Measurements from ENCODE around the gene GRWD1. TPM values are rescaled to one million over a fixed set of nuclear protein-coding genes. Genes with fewer than 3 reads are reported as not detected.

Gene GRWD1
- total RNA-seq, 1 donor from 2014 or later = 20.4 TPM

DNA sequence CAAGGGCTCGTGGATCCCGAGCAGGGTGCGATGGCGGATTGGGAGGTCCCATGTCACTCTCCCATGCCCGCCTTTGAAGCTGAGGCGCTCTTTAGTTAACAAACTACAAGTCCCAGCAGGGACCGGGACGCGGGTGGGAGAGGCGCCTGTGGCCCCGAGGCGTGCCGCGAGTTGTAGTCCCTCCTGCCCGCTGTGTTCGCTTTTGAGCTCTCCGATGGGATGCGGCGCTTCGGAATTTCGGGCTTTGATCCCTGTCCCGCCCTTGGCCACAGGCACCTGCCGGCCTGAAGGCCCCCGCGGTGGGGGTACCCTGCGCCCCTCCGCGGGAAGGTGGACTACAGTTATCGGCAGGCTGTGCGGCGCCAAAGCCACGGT lies 34.4 kb downstream of the GRWD1 start:
- Histone ChIP-seq H3K36me3 (peaks cover 0 to 38% of the 10 kb centered on the region in 2 donors), H3K27ac (peak overlapping the region; percentile 84), H3K4me3 (peak overlapping the region; percentile 51 to 55), H3K4me1 (peaks cover 16% of the 10 kb centered on the region), H3K27me3 (no peaks in the 10 kb centered on the region), H3K9me3 (no peaks in the 10 kb centered on the region)
- no peak for DNase-seq (ENCODE audit: extremely low spot score in 2 of 2)
- intact Hi-C loops (cut with DNase I) = no loop called here
- peak in 1 of 2 donors; percentile 72 for TF ChIP-seq POLR2AphosphoS5 (IDR thresholded peaks at IDR 0.05; ENCODE audit: insufficient read depth in 1 of 2, low read depth in 1 of 2)
- TF ChIP-seq, protein P1, sequence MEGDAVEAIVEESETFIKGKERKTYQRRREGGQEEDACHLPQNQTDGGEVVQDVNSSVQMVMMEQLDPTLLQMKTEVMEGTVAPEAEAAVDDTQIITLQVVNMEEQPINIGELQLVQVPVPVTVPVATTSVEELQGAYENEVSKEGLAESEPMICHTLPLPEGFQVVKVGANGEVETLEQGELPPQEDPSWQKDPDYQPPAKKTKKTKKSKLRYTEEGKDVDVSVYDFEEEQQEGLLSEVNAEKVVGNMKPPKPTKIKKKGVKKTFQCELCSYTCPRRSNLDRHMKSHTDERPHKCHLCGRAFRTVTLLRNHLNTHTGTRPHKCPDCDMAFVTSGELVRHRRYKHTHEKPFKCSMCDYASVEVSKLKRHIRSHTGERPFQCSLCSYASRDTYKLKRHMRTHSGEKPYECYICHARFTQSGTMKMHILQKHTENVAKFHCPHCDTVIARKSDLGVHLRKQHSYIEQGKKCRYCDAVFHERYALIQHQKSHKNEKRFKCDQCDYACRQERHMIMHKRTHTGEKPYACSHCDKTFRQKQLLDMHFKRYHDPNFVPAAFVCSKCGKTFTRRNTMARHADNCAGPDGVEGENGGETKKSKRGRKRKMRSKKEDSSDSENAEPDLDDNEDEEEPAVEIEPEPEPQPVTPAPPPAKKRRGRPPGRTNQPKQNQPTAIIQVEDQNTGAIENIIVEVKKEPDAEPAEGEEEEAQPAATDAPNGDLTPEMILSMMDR (IDR thresholded peaks at IDR 0.05) = no peak

DNA sequence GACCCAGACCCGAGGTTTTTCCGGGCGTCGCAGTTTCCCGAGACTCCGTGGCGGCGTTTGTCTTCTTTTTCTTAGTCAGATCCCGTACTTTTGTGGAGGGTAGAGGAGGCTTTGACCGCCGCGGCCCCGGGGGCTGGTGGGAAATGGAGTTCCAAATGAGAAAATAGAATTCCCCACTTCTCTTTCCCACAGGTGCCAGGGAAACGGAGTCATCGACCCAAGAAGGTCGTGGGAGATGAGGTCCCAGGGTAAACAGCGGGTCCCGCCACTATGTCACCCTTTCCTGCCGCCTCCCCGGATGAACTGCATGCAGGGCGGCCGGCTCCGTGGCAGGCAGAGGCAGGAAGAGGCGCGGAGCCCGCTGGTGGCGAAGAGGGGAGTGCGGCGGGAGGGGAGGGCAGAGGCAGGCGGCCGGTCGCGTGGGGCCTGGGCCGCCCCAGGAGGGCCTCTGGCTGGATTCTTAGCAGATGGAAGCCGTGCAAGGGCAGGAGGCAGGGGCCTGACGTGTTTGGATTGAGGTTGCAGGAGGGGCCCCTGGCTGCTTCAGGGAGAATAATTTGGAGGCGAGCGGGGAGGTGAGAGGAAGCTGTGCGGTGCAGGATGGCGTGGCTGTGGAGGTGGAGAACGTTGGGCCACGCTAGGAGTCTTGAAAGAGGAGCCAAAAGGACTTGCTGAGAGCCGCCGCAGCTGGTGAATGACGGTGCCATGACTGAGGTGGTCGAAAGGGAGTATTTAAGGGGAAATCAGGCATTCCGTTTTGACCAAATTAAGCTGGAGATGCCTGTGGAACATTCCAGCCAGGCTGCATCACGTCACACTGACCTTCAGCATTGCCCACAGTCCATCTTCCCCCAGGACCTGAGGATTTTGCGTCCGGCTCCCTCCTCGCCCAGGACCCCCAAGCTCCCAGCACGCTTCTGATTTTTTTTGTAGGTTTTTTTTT lies 35.0 kb downstream of the GRWD1 start:
- no peaks in the 10 kb centered on the region for H3K9me3 ChIP-seq
- H3K4me3 ChIP-seq = peak overlapping the region; percentile 51 to 55
- H3K36me3 ChIP-seq = peaks cover 0 to 31% of the 10 kb centered on the region in 2 donors
- H3K27ac ChIP-seq = peak overlapping the region; percentile 84
- no peak for DNase-seq (ENCODE audit: extremely low spot score in 2 of 2)
- TF ChIP-seq, protein P1 (IDR thresholded peaks at IDR 0.05) = no peak
- TF ChIP-seq POLR2AphosphoS5 (IDR thresholded peaks at IDR 0.05; ENCODE audit: insufficient read depth in 1 of 2, low read depth in 1 of 2) = peak in 1 of 2 donors; percentile 61
- TF ChIP-seq POLR2A (IDR thresholded peaks at IDR 0.05) = no peak
- no peaks in the 10 kb centered on the region for H3K27me3 ChIP-seq
- intact Hi-C loops (cut with DNase I) = no loop called here
- H3K4me1 ChIP-seq = peaks cover 16% of the 10 kb centered on the region

DNA sequence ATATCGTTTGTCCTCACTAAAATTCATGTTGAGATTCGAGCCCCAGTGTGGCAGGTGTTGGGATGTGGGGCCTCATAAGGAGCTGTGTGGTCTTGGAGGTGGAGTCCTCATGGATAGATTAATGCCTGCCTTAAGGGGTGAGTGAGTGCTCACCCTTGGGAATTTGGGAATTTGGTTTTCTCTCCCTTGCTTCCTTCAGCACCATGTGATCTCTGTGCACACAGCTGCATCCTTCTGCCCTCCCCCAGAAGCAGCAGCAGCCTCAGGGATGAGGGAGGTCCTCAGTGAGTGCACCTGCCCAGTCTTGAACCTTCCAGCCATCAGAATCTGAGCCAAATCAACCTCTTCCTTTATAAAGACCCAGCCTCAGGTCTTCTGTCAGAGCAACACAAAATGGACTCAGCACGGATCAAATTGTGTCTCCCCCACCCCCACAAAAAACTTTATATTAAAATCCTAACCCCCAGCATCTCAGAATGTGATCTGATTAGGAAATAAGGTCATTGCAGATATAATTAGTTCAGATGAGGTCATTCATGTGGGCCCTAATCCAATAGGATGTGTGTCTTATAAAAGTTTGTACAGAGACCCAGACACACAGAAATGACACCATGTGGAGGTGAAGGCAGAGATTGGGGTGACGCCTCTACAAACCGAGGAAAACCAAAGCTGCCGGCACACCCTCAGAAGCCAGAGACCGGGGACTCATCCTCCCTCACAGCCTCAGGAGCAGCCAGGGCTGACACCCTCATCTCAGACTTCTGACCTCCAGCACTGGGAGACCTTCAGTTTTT lies 36.3 kb downstream of the GRWD1 start:
- Histone ChIP-seq H3K27me3 (no peaks in the 10 kb centered on the region), H3K9me3 (no peaks in the 10 kb centered on the region), H3K4me1 (peaks cover 16% of the 10 kb centered on the region), H3K27ac (no peak overlapping the region), H3K4me3 (no peak overlapping the region), H3K36me3 (peaks cover 0 to 19% of the 10 kb centered on the region in 2 donors)
- TF ChIP-seq, protein P1 (IDR thresholded peaks at IDR 0.05) = no peak
- intact Hi-C loops (cut with DNase I) = no loop called here
- no peak for DNase-seq (ENCODE audit: extremely low spot score in 2 of 2)

DNA sequence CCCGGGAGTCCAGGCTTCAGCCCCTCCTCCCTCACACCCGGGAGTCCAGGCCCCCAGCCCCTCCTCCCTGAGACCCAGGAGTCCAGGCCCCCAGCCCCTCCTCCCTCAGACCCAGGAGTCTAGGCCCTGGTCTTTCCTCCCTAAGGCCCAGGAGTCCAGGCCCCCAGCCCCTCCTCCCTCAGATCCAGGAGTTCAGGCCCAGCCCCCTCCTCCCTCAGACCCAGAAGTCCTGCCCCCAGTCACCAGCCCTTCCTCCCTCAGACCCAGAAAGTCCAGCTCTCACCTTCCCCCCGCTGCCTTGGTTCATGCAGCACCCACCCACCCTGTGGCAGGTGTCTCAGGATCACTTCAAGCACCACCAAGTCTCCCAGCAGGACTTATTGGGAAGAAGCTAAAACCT lies 37.5 kb downstream of the GRWD1 start:
- TF ChIP-seq POLR2AphosphoS5 (IDR thresholded peaks at IDR 0.05; ENCODE audit: insufficient read depth in 1 of 2, low read depth in 1 of 2) (no peak), POLR2A (IDR thresholded peaks at IDR 0.05) (no peak)
- TF ChIP-seq, protein P1 (IDR thresholded peaks at IDR 0.05) = no peak
- Histone ChIP-seq H3K27ac (no peak overlapping the region), H3K4me1 (peaks cover 23% of the 10 kb centered on the region), H3K36me3 (peaks cover 0 to 8% of the 10 kb centered on the region in 2 donors), H3K27me3 (no peaks in the 10 kb centered on the region), H3K4me3 (no peak overlapping the region), H3K9me3 (no peaks in the 10 kb centered on the region)
- intact Hi-C loops (cut with DNase I) = no loop called here
- DNase-seq (ENCODE audit: extremely low spot score in 2 of 2) = no peak

All from vagina (tissue), 2 donors.